Esophagus muscularis mucosa (tissue), 4 donors: ENCODE results near the gene CYP2U1. TPM values are rescaled to one million over a fixed set of nuclear protein-coding genes. Genes with fewer than 3 reads are reported as not detected.
A peak's percentile ranks its signal among the peaks of the same experiment; 100 is the strongest.

Experiments
- DNase-seq: peaks from one replicate; pipeline ENCODE4 v3.0.0-alpha.2; 2017; ENCODE audit errors: extremely low spot score
- H3K27ac ChIP-seq, 4 donors: fragments of 200-600 bp; sonication (generic); replicated peaks in 1 of 4; 1 replicate in 3 of 4; 2 replicates in 1 of 4; pipeline ENCODE4 v1.5.1; 2016 to 2019; ENCODE audit warnings: mild to moderate bottlenecking in 1 of 4
- H3K27me3 ChIP-seq, 4 donors: fragments of 200-600 bp; sonication (generic); one replicate each; pipeline versions ENCODE4 v1.5.1 to v1.6.0; 2016 to 2019
- H3K36me3 ChIP-seq, 4 donors: fragments of 200-600 bp; sonication (generic); one replicate each; pipeline ENCODE4 v1.5.1; 2016 to 2019
- H3K4me1 ChIP-seq, 4 donors: fragments of 200-600 bp; sonication (generic); one replicate each; pipeline ENCODE4 v1.5.1; 2016 to 2019
- H3K4me3 ChIP-seq, 4 donors: fragments of 200-600 bp; sonication (generic); 1 replicate in 2 of 4; 2 replicates in 2 of 4; pipeline ENCODE4 v1.5.1; 2016 to 2019; ENCODE audit warnings: mild to moderate bottlenecking in 4 of 4, moderate library complexity in 1 of 4
- H3K9me3 ChIP-seq, 4 donors: fragments of 200-600 bp; sonication (generic); 1 replicate in 3 of 4; 2 replicates in 1 of 4; pipeline ENCODE4 v1.5.1; 2016 to 2019
- EP300 ChIP-seq: sonication (generic); formaldehyde crosslinking; IDR thresholded peaks from one replicate; pipeline ENCODE4 v1.6.1; 2017; ENCODE audit warnings: antibody characterized with exemption
- POLR2A ChIP-seq: fragments of 450-650 bp; IDR thresholded peaks from one replicate; pipeline ENCODE4 v1.6.1; 2017; ENCODE audit warnings: antibody characterized with exemption, moderate library complexity, mild to moderate bottlenecking, low read depth
- POLR2AphosphoS5 ChIP-seq, 2 donors: sonication (generic); formaldehyde crosslinking; IDR thresholded peaks; one replicate each; pipeline ENCODE4 v1.6.1; 2017; ENCODE audit warnings: antibody characterized with exemption in 2 of 2
- WGBS: methylation state at CpG from one replicate; pipeline ENCODE4 v1.1.5; 2018; 5-methylcytosine and 5-hydroxymethylcytosine counted together
- intact Hi-C: fragments of 100-400 bp; cut with DNase I; formaldehyde crosslinking; loops from one replicate; pipeline ENCODE4 v1.15.1; 2023
- total RNA-seq, 4 donors: library from RNA; depleted of rRNA; stranded (reverse); fragments of >200 nt; gene quantifications; one replicate each; pipeline versions ENCODE4 v1.1.0 to v1.2.1, GENCODE V29; 2016
- TF ChIP-seq, protein P1 (sequence below), 3 experiments: fragments of 200-600 bp in 2 of 3; fragments of 450-650 bp in 1 of 3; sonication (generic) in 2 of 3; IDR thresholded peaks; one replicate each; pipeline ENCODE4 v1.5.1; 2017 to 2019; ENCODE audit warnings: antibody characterized with exemption in 3 of 3, mild to moderate bottlenecking in 2 of 3, moderate library complexity in 1 of 3

The CYP2U1 gene
- total RNA-seq, 4 donors from 2014 or later, result 17.7 to 36.6 (median 22.9) TPM

GRCh38 chr4:107896646-107897045, 34.7 kb upstream of the CYP2U1 start:
- DNase-seq, result no peak
- Histone ChIP-seq H3K36me3 (no peaks in the 10 kb centered on the region), H3K27me3 (no peaks in the 10 kb centered on the region), H3K9me3 (no peaks in the 10 kb centered on the region), H3K27ac (peak overlapping the region; percentile 80 to 83 (median 82)), H3K4me1 (peaks cover 21 to 94% (median 91%) of the 10 kb centered on the region in 4 donors), H3K4me3 (peak overlapping the region in 3 of 4 donors; percentile 1 to 12 (median 5))
- WGBS, result 35% methylated on average over 1 of the region's 1 CpG
- TF ChIP-seq POLR2A (no peak), POLR2AphosphoS5 (IDR thresholded peaks at IDR 0.05) (no peak), EP300 (no peak)
- TF ChIP-seq, protein P1, sequence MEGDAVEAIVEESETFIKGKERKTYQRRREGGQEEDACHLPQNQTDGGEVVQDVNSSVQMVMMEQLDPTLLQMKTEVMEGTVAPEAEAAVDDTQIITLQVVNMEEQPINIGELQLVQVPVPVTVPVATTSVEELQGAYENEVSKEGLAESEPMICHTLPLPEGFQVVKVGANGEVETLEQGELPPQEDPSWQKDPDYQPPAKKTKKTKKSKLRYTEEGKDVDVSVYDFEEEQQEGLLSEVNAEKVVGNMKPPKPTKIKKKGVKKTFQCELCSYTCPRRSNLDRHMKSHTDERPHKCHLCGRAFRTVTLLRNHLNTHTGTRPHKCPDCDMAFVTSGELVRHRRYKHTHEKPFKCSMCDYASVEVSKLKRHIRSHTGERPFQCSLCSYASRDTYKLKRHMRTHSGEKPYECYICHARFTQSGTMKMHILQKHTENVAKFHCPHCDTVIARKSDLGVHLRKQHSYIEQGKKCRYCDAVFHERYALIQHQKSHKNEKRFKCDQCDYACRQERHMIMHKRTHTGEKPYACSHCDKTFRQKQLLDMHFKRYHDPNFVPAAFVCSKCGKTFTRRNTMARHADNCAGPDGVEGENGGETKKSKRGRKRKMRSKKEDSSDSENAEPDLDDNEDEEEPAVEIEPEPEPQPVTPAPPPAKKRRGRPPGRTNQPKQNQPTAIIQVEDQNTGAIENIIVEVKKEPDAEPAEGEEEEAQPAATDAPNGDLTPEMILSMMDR (IDR thresholded peaks at IDR 0.05), result no peak
- intact Hi-C loops, result no loop called here

GRCh38 chr4:107897823-107898222, 33.5 kb upstream of the CYP2U1 start:
- no peak for DNase-seq
- intact Hi-C loops, result no loop called here

GRCh38 chr4:107900067-107900466, 31.3 kb upstream of the CYP2U1 start:
- peaks cover 0 to 1% (median 0%) of the 10 kb centered on the region in 4 donors for H3K36me3 ChIP-seq
- no peak overlapping the region for H3K4me3 ChIP-seq
- 64% methylated on average over 4 of the region's 4 CpGs for WGBS
- TF ChIP-seq POLR2A, result no peak
- TF ChIP-seq, protein P1 (IDR thresholded peaks at IDR 0.05), result peak in 1 of 3 experiments; percentile 10
- H3K27ac ChIP-seq, result peak overlapping the region; percentile 80 to 83 (median 82)
- H3K27me3 ChIP-seq, result no peaks in the 10 kb centered on the region
- intact Hi-C loops, result no loop called here
- no peaks in the 10 kb centered on the region for H3K9me3 ChIP-seq
- H3K4me1 ChIP-seq, result peaks cover 13 to 82% (median 74%) of the 10 kb centered on the region in 4 donors
- no peak for DNase-seq

More at GRCh38 chr4:107897823-107898222, 33.5 kb upstream of the CYP2U1 start:
- Histone ChIP-seq H3K4me1 (peaks cover 22 to 100% (median 95%) of the 10 kb centered on the region in 4 donors), H3K36me3 (no peaks in the 10 kb centered on the region), H3K4me3 (no peak overlapping the region), H3K27me3 (no peaks in the 10 kb centered on the region), H3K9me3 (no peaks in the 10 kb centered on the region), H3K27ac (peak overlapping the region; percentile 80 to 83 (median 82))
- TF ChIP-seq POLR2A (no peak), EP300 (no peak), POLR2AphosphoS5 (IDR thresholded peaks at IDR 0.05) (no peak)
- TF ChIP-seq, protein P1 (IDR thresholded peaks at IDR 0.05), result no peak

DNA sequence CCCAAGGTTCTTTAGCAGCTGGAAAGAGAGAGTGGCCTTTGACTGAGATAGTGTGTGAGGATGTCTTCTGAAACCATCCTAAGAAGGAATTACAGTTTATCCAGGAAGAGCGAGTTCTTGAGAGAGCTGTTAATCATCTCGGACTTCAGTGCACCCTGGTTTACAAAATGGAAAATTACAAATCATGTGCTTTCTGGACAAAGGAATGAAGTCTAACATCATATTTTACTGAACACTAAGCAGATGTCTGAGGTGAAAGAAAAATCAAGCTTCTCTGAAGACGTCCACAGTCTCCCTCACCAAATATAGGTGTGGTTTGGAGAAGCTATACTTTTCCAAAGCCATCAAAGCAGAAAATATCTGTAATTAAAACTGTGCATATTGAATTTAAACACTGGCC, 30.8 kb upstream of the CYP2U1 start:
- TF ChIP-seq, protein P1 (IDR thresholded peaks at IDR 0.05), result no peak
- TF ChIP-seq POLR2A (no peak), POLR2AphosphoS5 (IDR thresholded peaks at IDR 0.05) (peak in 1 of 2 donors; percentile 61), EP300 (no peak)
- Histone ChIP-seq H3K9me3 (no peaks in the 10 kb centered on the region), H3K4me1 (peaks cover 9 to 78% (median 70%) of the 10 kb centered on the region in 4 donors), H3K27me3 (no peaks in the 10 kb centered on the region), H3K27ac (peak overlapping the region; percentile 80 to 83 (median 82)), H3K36me3 (peaks cover 0 to 5% (median 0%) of the 10 kb centered on the region in 4 donors), H3K4me3 (no peak overlapping the region)
- 44% methylated on average over 3 of the region's 3 CpGs for WGBS
- no peak for DNase-seq
- intact Hi-C loops, result no loop called here
